B cell (primary cell): ENCODE results near the gene RGS19. TPM values are rescaled to one million over a fixed set of nuclear protein-coding genes. Genes with fewer than 3 reads are reported as not detected.

Experiments
- ATAC-seq: fragments of 200-7000 bp; cut with Tn5 transposase; one replicate; pipeline ENCODE4 v1.10.0; 2021; ENCODE audit warnings: low read depth, mild to moderate bottlenecking, moderate number of reproducible peaks, moderate library complexity
- CTCF ChIA-PET: fragments of 350-600 bp; sonication (Branson Sonifier 250); formaldehyde crosslinking; loops from one replicate; lab custom pipeline; 2021; ENCODE audit warnings: antibody characterized with exemption, inconsistent platforms; lab: Charles Lee
- POLR2A ChIA-PET: fragments of 350-600 bp; sonication (Branson Sonifier 250); formaldehyde crosslinking; loops from one replicate; lab custom pipeline; 2021; ENCODE audit warnings: antibody characterized with exemption; lab: Charles Lee
- DNase-seq: peaks from one replicate; pipeline ENCODE4 v3.0.0; 2013
- H2AFZ ChIP-seq: 2 replicates; pipeline ENCODE4 v1.6.1; 2012; ENCODE audit warnings: mild to moderate bottlenecking, low read depth, low read length; ENCODE audit not compliant: insufficient read depth, poor library complexity, severe bottlenecking
- H3K27ac ChIP-seq, 2 donors: 1 replicate in 1 of 2; 2 replicates in 1 of 2; pipeline ENCODE4 v1.5.1; 2012 to 2013; ENCODE audit warnings: low read length in 2 of 2, mild to moderate bottlenecking in 2 of 2, moderate library complexity in 1 of 2
- H3K27me3 ChIP-seq, 4 experiments: fragments of 200-600 bp in 1 of 4; sonication (generic) in 1 of 4; replicated peaks in 1 of 4; 1 replicate in 2 of 4; 2 replicates in 2 of 4; pipeline versions ENCODE4 v1.6.1 to v1.7.0; 2013 to 2016; ENCODE audit warnings: low read length in 3 of 4, mild to moderate bottlenecking in 2 of 4, mixed read lengths in 1 of 4, moderate library complexity in 1 of 4; ENCODE audit not compliant: insufficient read depth in 4 of 4, control insufficient read depth in 3 of 4; ENCODE audit errors: control extremely low read depth in 1 of 4
- H3K36me3 ChIP-seq, 2 experiments: replicated peaks in 1 of 2; 1 replicate in 1 of 2; 2 replicates in 1 of 2; pipeline versions ENCODE4 v1.6.1 to v1.7.1; 2013; ENCODE audit warnings: low read length in 1 of 2; ENCODE audit not compliant: insufficient read depth in 2 of 2, control insufficient read depth in 1 of 2; ENCODE audit errors: control extremely low read depth in 1 of 2, extremely low read depth in 1 of 2
- H3K4me1 ChIP-seq, 2 donors: fragments of 200-600 bp in 1 of 2; sonication (generic) in 1 of 2; 1 replicate in 1 of 2; 2 replicates in 1 of 2; pipeline versions ENCODE4 v1.5.1 to v1.6.1; 2013 to 2017; ENCODE audit warnings: low read length in 2 of 2; ENCODE audit not compliant: control insufficient read depth in 2 of 2, insufficient read depth in 2 of 2
- H3K4me2 ChIP-seq: replicated peaks from 2 replicates; pipeline ENCODE3; 2012; ENCODE audit warnings: mild to moderate bottlenecking, low read depth, low read length; ENCODE audit not compliant: poor library complexity, severe bottlenecking
- H3K4me3 ChIP-seq, 5 experiments: fragments of 200-600 bp in 1 of 5; sonication (generic) in 1 of 5; 1 replicate in 3 of 5; 2 replicates in 2 of 5; pipeline versions ENCODE4 v1.5.1 to v1.7.0; 2011 to 2016; ENCODE audit warnings: low read length in 4 of 5, mild to moderate bottlenecking in 4 of 5, low read depth in 2 of 5, control low read depth in 1 of 5, moderate library complexity in 1 of 5; ENCODE audit not compliant: insufficient read depth in 1 of 5; ENCODE audit errors: control extremely low read depth in 1 of 5, extremely low read depth in 1 of 5
- H3K79me2 ChIP-seq: fragments of 200-600 bp; sonication (generic); one replicate; pipeline ENCODE4 v1.6.0; 2016; ENCODE audit warnings: low read length; ENCODE audit not compliant: control insufficient read depth, insufficient read depth
- H3K9ac ChIP-seq: fragments of 200-600 bp; sonication (generic); 2 replicates; pipeline ENCODE4 v1.6.1; 2017; ENCODE audit warnings: mild to moderate bottlenecking, low read length, moderate library complexity
- H3K9me3 ChIP-seq, 3 donors: one replicate each; pipeline versions ENCODE4 v1.6.1 to v1.7.1; 2013; ENCODE audit warnings: low read length in 2 of 3; ENCODE audit not compliant: control insufficient read depth in 2 of 3, insufficient read depth in 1 of 3; ENCODE audit errors: control extremely low read depth in 1 of 3
- H4K20me1 ChIP-seq: 2 replicates; pipeline ENCODE4 v1.6.0; 2012; ENCODE audit warnings: mild to moderate bottlenecking, low read length; ENCODE audit not compliant: insufficient read depth, control insufficient read depth, poor library complexity, severe bottlenecking
- H3K27ac Mint-ChIP-seq: one replicate; pipeline ENCODE4 v1.8.0; 2021; ENCODE audit warnings: mixed read lengths
- H3K27me3 Mint-ChIP-seq: one replicate; pipeline ENCODE4 v1.8.0; 2021; ENCODE audit warnings: mixed read lengths
- H3K4me1 Mint-ChIP-seq: one replicate; pipeline ENCODE4 v1.8.0; 2021; ENCODE audit warnings: mixed read lengths
- H3K4me3 Mint-ChIP-seq: one replicate; pipeline ENCODE4 v1.8.0; 2021; ENCODE audit warnings: mixed read lengths
- H3K9me3 Mint-ChIP-seq: one replicate; pipeline ENCODE4 v1.8.0; 2022; ENCODE audit warnings: mixed read lengths; ENCODE audit not compliant: insufficient read depth
- CTCF ChIP-seq: fragments of 200-600 bp; IDR thresholded peaks from one replicate; pipeline ENCODE4 v1.8.0; 2022; ENCODE audit warnings: antibody characterized with exemption, mild to moderate bottlenecking
- EZH2 ChIP-seq: IDR thresholded peaks from 2 replicates; pipeline ENCODE4 v1.6.1; 2012; ENCODE audit warnings: borderline replicate concordance, low read depth, mild to moderate bottlenecking, moderate library complexity, low read length; ENCODE audit not compliant: insufficient read depth, poor library complexity, severe bottlenecking
- WGBS: methylation state at CpG from one replicate; pipeline ENCODE4 v1.1.5; 2013; ENCODE audit warnings: missing lambda C conversion rate; ENCODE audit not compliant: insufficient coverage; 5-methylcytosine and 5-hydroxymethylcytosine counted together
- intact Hi-C: fragments of 100-400 bp; cut with micrococcal nuclease; formaldehyde crosslinking; loops from one replicate; pipeline ENCODE4 v1.10.0; 2022
- polyA plus RNA-seq: library from polyadenylated mRNA; depleted of rRNA; stranded (reverse); fragments of >200 nt; gene quantifications from 2 replicates; pipeline ENCODE4 v1.2.3, GENCODE V29; 2012
- total RNA-seq, 2 donors: library from RNA; stranded (reverse); fragments of 120-200 nt in 1 of 2; gene quantifications; 1 replicate in 1 of 2; 2 replicates in 1 of 2; pipeline versions ENCODE4 v1.2.3 to v1.2.4, GENCODE V29; 2013 to 2022

The RGS19 gene
- total and polyA plus RNA-seq, 2 donors (not counting 1 experiment from before 2014, with no cell fraction given) = 69.4 to 203 TPM

GRCh38 chr20:64049878-64050260 lies 29.4 kb downstream of the RGS19 start:
- H3K27ac Mint-ChIP-seq = no peak overlapping the region
- Histone ChIP-seq H3K4me3 (no peak overlapping the region), H3K27me3 (peaks cover 0 to 70% (median 29%) of the 10 kb centered on the region in 4 experiments), H3K9me3 (peaks cover 0 to 10% (median 0%) of the 10 kb centered on the region in 3 donors), H4K20me1 (no peaks in the 10 kb centered on the region), H3K79me2 (no peaks in the 10 kb centered on the region), H3K4me2 (peak overlapping the region; percentile 58), H3K36me3 (no peaks in the 10 kb centered on the region), H3K9ac (peak overlapping the region; percentile 15), H3K4me1 (peaks cover 9 to 11% of the 10 kb centered on the region in 2 donors), H3K27ac (no peak overlapping the region), H2AFZ (no peak overlapping the region)
- no peak for TF ChIP-seq EZH2
- TF ChIP-seq CTCF = no peak
- peak overlapping the region; percentile 55 for H3K4me3 Mint-ChIP-seq
- CTCF ChIA-PET = interaction anchor here (0.6 to 1.5 kb wide), 2 partner anchors 10 to 89 kb away, joined by 3 read pairs; no protein-coding TSS in a partner anchor
- H3K4me1 Mint-ChIP-seq = peaks cover 10% of the 10 kb centered on the region
- ATAC-seq (no peak), DNase-seq (no peak)
- intact Hi-C loops = no loop called here
- peaks cover 41% of the 10 kb centered on the region for H3K27me3 Mint-ChIP-seq
- no peaks in the 10 kb centered on the region for H3K9me3 Mint-ChIP-seq
- WGBS = 7% methylated on average over 11 of the region's 16 CpGs
- POLR2A ChIA-PET = no interaction called here

GRCh38 chr20:64049060-64049877 lies 30.0 kb downstream of the RGS19 start, which contains the start of gene SOX18:
SOX18 (minus strand) TSS chr20:64049639; CDS start chr20:64049516, 123 bp downstream.
- peak within 1 kb of the TSS; percentile 15 for H3K9ac ChIP-seq
- no peak within 1 kb of the TSS for H3K27ac ChIP-seq
- peaks cover 41% of the 10 kb centered on the region for H3K27me3 Mint-ChIP-seq
- peaks cover 8% of the 10 kb centered on the region for H3K4me1 Mint-ChIP-seq
- H3K4me3 Mint-ChIP-seq = peak within 1 kb of the TSS; percentile 55
- ChIA-PET CTCF (interaction anchor here (1.0 kb wide), 1 partner anchor 11 kb away, joined by 3 read pairs; no protein-coding TSS in a partner anchor), POLR2A (no interaction called here)
- ATAC-seq (no peak), DNase-seq (no peak)
- H2AFZ ChIP-seq = no peak within 1 kb of the TSS
- H3K4me1 ChIP-seq = peaks cover 9 to 11% of the 10 kb centered on the region in 2 donors
- H3K27ac Mint-ChIP-seq = no peak within 1 kb of the TSS
- no peaks in the 10 kb centered on the region for H3K9me3 Mint-ChIP-seq
- intact Hi-C loops = no loop called here
- peaks cover 0 to 10% (median 0%) of the 10 kb centered on the region in 3 donors for H3K9me3 ChIP-seq
- peaks cover 0 to 66% (median 28%) of the 10 kb centered on the region in 4 experiments for H3K27me3 ChIP-seq
- 1% methylated on average over 85 of the region's 111 CpGs for WGBS
- TF ChIP-seq CTCF (no peak), EZH2 (no peak)
- H3K36me3 ChIP-seq = no peaks in the 10 kb centered on the region
- H4K20me1 ChIP-seq = no peaks in the 10 kb centered on the region
- no peak within 1 kb of the TSS for H3K4me3 ChIP-seq
- H3K4me2 ChIP-seq = peak within 1 kb of the TSS; percentile 58
- no peaks in the 10 kb centered on the region for H3K79me2 ChIP-seq
